ENCODE measurements around the gene PSTPIP2.
A peak's percentile ranks its signal among the peaks of the same experiment; 100 is the strongest.

The PSTPIP2 gene

GRCh38 chr18:45957100-45957499 is 115.0 kb downstream of the PSTPIP2 start:
- Mint-ChIP-seq H3K27me3 (no peaks in the 10 kb centered on the region), H3K27ac (no peak overlapping the region), H3K9me3 (no peaks in the 10 kb centered on the region), H3K4me3 (no peak overlapping the region), H3K4me1 (peaks cover 22% of the 10 kb centered on the region)
- DNase-seq = no peak
- ATAC-seq = no peak

GRCh38 chr18:45954070-45954934 is 117.8 kb downstream of the PSTPIP2 start:
- no peaks in the 10 kb centered on the region for H3K9me3 Mint-ChIP-seq
- no peak overlapping the region for H3K4me3 Mint-ChIP-seq
- DNase-seq (no peak), ATAC-seq (no peak)
- no peaks in the 10 kb centered on the region for H3K27me3 Mint-ChIP-seq
- H3K27ac Mint-ChIP-seq = peak overlapping the region in 1 of 2 donors; percentile 39
- H3K4me1 Mint-ChIP-seq = peaks cover 6% of the 10 kb centered on the region

GRCh38 chr18:45951016-45951714 is 120.9 kb downstream of the PSTPIP2 start:
- no peak overlapping the region for H3K27ac Mint-ChIP-seq
- DNase-seq = no peak

GRCh38 chr18:45945669-45946068 is 126.4 kb downstream of the PSTPIP2 start:
- H3K4me3 Mint-ChIP-seq = no peak overlapping the region
- peaks cover 0 to 5% of the 10 kb centered on the region in 2 donors for H3K9me3 Mint-ChIP-seq

More at GRCh38 chr18:45951016-45951714, 120.9 kb downstream of the PSTPIP2 start:
- Mint-ChIP-seq H3K27me3 (no peaks in the 10 kb centered on the region), H3K9me3 (no peaks in the 10 kb centered on the region), H3K4me3 (no peak overlapping the region), H3K4me1 (no peaks in the 10 kb centered on the region)
- ATAC-seq = no peak

GRCh38 chr18:45940724-45941123 is 131.3 kb downstream of the PSTPIP2 start:
- DNase-seq (no peak), ATAC-seq (peak; percentile 20)
- Mint-ChIP-seq H3K4me3 (peak overlapping the region in 1 of 2 donors; percentile 35), H3K27me3 (no peaks in the 10 kb centered on the region), H3K9me3 (peaks cover 0 to 6% of the 10 kb centered on the region in 2 donors), H3K4me1 (peaks cover 46% of the 10 kb centered on the region), H3K27ac (peak overlapping the region in 1 of 2 donors; percentile 48)

More at GRCh38 chr18:45945669-45946068, 126.4 kb downstream of the PSTPIP2 start:
- H3K4me1 Mint-ChIP-seq = peaks cover 8% of the 10 kb centered on the region
- H3K27ac Mint-ChIP-seq = no peak overlapping the region
- H3K27me3 Mint-ChIP-seq = no peaks in the 10 kb centered on the region
- no peak for ATAC-seq
- no peak for DNase-seq

- DNase-seq (no peak), ATAC-seq (no peak)
- peaks cover 0 to 6% of the 10 kb centered on the region in 2 donors for H3K9me3 Mint-ChIP-seq
- no peaks in the 10 kb centered on the region for H3K27me3 Mint-ChIP-seq
- H3K4me3 Mint-ChIP-seq = no peak overlapping the region
- peak overlapping the region in 1 of 2 donors; percentile 68 for H3K27ac Mint-ChIP-seq
- H3K4me1 Mint-ChIP-seq = peaks cover 49% of the 10 kb centered on the region
Observed at GRCh38 chr18:45939236-45939635, 132.8 kb downstream of the PSTPIP2 start.

- H3K27me3 Mint-ChIP-seq = no peaks in the 10 kb centered on the region
- peak overlapping the region in 1 of 2 donors; percentile 68 for H3K27ac Mint-ChIP-seq
- peaks cover 49% of the 10 kb centered on the region for H3K4me1 Mint-ChIP-seq
- DNase-seq (no peak), ATAC-seq (peak; percentile 96)
- H3K9me3 Mint-ChIP-seq = peaks cover 0 to 6% of the 10 kb centered on the region in 2 donors
- peak overlapping the region in 1 of 2 donors; percentile 4 for H3K4me3 Mint-ChIP-seq
Observed at GRCh38 chr18:45938488-45938935, 133.5 kb downstream of the PSTPIP2 start.

- Mint-ChIP-seq H3K4me1 (peaks cover 42% of the 10 kb centered on the region), H3K27me3 (no peaks in the 10 kb centered on the region), H3K4me3 (no peak overlapping the region), H3K27ac (no peak overlapping the region), H3K9me3 (peaks cover 0 to 2% of the 10 kb centered on the region in 2 donors)
- ATAC-seq = peak; percentile 51
- DNase-seq = no peak
Observed at GRCh38 chr18:45935591-45936335, 136.3 kb downstream of the PSTPIP2 start.

Data from stimulated activated naive CD8-positive, alpha-beta T cell treated with anti-CD3 and anti-CD28 coated beads, Interleukin-15, amount 100 ng/mL, for 72 hours (primary cell).